Measurements from ENCODE around the gene TAOK3. TPM values are rescaled to one million over a fixed set of nuclear protein-coding genes. Genes with fewer than 3 reads are reported as not detected.

Gene TAOK3
- polyA plus RNA-seq, 3 donors from 2014 or later, result 62.1 to 162 (median 75.4) TPM

DNA sequence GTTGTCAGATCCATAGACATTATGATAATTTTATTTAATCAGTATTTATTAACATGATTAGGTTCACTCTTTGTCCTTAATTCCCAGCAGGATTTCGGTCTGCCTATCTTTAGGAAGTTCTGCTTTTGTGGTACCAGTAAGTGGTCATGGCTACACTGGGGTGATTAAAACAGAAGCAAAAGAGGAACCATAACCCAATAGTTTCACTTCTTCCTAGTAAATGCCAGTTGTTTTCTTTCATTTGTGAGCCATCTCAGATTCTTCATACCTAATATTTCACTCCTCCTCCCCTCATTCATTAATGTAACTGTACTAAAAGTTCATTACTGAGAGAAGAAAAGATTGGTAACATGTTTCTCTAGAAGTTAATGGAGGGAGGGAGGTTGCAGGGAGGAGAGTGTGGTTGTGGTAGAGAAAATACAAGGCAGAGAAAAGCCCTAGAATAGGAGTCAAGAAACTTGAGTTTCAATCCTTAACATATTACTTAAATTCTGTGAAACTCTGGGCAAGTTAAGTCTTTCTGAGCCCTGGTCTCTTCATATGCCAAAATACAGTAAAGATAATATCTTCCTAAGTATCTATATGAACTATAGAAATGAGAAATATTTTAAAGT, 135.5 kb downstream of the TAOK3 start:
- Mint-ChIP-seq H3K4me1 (peaks cover 7 to 26% of the 10 kb centered on the region in 2 donors), H3K27ac (peak overlapping the region; percentile 41 to 86 (median 56)), H3K9me3 (no peaks in the 10 kb centered on the region), H3K27me3 (ENCODE audit: low read depth in 3 of 3) (no peaks in the 10 kb centered on the region), H3K4me3 (no peak overlapping the region), H3K36me3 (peaks cover 8 to 29% (median 13%) of the 10 kb centered on the region in 3 donors)
- DNase-seq, result no peak

DNA sequence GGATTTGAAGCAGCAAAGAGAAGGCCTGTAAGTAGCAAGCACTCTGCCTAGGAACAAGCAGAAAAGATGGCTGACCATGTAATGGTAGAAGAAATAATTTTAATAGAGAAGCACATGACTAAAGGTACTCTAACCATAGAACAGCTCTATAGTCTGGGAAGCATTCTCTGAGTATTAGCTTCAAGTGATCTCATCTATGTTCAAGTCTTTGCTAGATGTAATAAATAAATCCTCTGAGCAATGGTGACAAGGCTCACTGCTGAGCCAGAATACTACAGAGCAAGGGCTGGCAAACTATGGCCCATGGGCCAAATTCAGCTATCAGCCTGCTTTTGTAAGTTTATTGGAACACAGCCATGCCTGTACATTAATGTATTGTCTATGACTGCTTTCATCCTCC, 152.0 kb downstream of the TAOK3 start:
- peak overlapping the region; percentile 23 to 51 (median 34) for H3K27ac Mint-ChIP-seq
- peaks cover 4 to 12% (median 10%) of the 10 kb centered on the region in 3 donors for H3K36me3 Mint-ChIP-seq
- no peak overlapping the region for H3K4me3 Mint-ChIP-seq

DNA sequence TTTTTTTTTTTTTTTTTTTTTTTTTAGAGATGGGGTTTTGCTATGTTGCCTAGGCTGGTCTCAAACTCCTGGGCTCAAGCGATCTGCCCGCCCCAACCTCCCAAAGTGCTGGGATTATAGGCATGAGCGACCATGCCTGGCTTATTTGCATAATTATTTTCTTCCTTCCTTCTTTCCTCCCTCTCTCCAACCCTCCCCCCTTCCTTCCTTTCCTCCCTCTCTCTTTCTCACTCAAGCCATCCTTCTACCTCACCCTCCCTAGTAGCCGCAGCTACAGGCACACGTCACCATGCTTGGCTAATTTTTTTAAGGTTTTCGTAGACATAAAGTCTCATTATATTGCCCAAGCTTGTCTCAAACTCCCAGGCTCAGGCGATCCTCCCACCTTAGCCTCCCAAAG, 152.9 kb downstream of the TAOK3 start:
- H3K4me1 Mint-ChIP-seq, result peaks cover 2 to 10% of the 10 kb centered on the region in 2 donors
- no peaks in the 10 kb centered on the region for H3K9me3 Mint-ChIP-seq
- H3K27me3 Mint-ChIP-seq (ENCODE audit: low read depth in 3 of 3), result peaks cover 0 to 2% (median 0%) of the 10 kb centered on the region in 3 donors
- no peak overlapping the region for H3K4me3 Mint-ChIP-seq
- DNase-seq, result no peak
- peaks cover 4 to 12% (median 10%) of the 10 kb centered on the region in 3 donors for H3K36me3 Mint-ChIP-seq
- H3K27ac Mint-ChIP-seq, result peak overlapping the region in 3 of 6 donors; percentile 42 to 81 (median 51)

More for the DNA sequence above, 152.0 kb downstream of the TAOK3 start:
- no peak for DNase-seq
- peaks cover 2 to 10% of the 10 kb centered on the region in 2 donors for H3K4me1 Mint-ChIP-seq
- H3K9me3 Mint-ChIP-seq, result no peaks in the 10 kb centered on the region
- H3K27me3 Mint-ChIP-seq (ENCODE audit: low read depth in 3 of 3), result peaks cover 0 to 2% (median 0%) of the 10 kb centered on the region in 3 donors

DNA sequence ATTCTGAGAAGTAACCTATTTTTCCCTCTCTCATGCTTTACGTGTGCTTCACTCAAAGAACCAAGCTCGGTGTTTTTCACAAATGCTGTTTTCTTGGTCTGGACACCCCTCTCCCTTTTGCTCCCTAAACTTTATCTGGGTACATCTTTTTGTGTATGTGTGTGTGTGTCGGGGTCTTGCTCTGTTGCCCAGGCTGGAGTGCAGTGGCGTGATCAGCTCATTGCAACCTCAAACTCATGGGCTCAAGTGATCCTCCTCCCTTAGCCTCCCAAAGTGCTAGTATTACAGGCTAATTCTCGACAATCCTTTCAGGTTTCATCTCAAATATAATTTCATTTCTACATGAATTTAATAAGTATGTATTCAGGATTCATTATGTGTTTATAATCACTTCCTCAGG, 153.6 kb downstream of the TAOK3 start:
- Mint-ChIP-seq H3K4me3 (no peak overlapping the region), H3K9me3 (no peaks in the 10 kb centered on the region), H3K27ac (peak overlapping the region in 1 of 6 donors; percentile 47), H3K27me3 (ENCODE audit: low read depth in 3 of 3) (peaks cover 0 to 2% (median 0%) of the 10 kb centered on the region in 3 donors), H3K4me1 (peaks cover 2 to 10% of the 10 kb centered on the region in 2 donors), H3K36me3 (peaks cover 4 to 10% (median 8%) of the 10 kb centered on the region in 3 donors)
- no peak for DNase-seq

DNA sequence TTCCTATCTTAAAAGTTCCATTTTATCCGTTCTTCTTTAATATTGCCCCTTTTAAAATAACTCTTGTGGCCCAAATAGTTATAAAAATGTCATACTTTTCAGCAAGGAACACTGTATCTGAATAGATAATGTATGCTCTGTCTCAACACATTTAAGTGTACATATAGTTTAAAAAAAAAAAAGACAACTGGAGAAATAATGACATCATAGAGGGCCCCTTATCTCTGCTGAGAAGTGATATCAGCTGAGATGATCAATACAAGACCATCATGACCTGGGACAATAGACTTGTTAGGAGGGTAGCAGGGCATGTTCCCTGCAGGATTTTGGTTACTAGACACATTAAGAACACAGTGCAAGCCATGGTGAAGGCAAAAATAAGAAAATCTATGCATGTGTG, 159.3 kb downstream of the TAOK3 start:
- H3K4me3 Mint-ChIP-seq, result no peak overlapping the region
- peaks cover 0 to 9% (median 3%) of the 10 kb centered on the region in 3 donors for H3K27me3 Mint-ChIP-seq (ENCODE audit: low read depth in 3 of 3)
- peaks cover 3 to 21% (median 20%) of the 10 kb centered on the region in 3 donors for H3K36me3 Mint-ChIP-seq
- DNase-seq, result no peak
- peak overlapping the region in 3 of 6 donors; percentile 3 to 44 (median 12) for H3K27ac Mint-ChIP-seq
- no peaks in the 10 kb centered on the region for H3K9me3 Mint-ChIP-seq
- H3K4me1 Mint-ChIP-seq, result no peaks in the 10 kb centered on the region

DNA sequence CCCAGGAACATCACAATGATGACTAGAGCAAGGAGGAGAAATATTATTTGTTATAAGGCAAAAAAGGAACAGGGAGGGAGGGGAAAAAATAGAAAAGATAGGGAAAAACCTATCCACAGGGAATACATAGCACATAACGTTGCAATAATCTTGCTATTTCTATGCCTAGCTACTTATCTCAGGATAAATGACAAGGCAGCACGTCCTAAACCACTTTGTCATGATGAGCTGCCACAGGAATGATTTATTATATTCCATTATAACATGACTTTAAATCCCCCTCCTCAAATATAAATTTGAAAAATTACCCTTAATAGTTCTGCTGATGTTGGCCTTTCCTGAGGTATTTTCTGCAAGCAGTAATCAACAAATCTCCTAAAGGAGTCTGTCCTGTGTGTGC, 160.1 kb downstream of the TAOK3 start:
- Mint-ChIP-seq H3K27me3 (ENCODE audit: low read depth in 3 of 3) (peaks cover 0 to 9% (median 3%) of the 10 kb centered on the region in 3 donors), H3K9me3 (no peaks in the 10 kb centered on the region), H3K27ac (no peak overlapping the region), H3K4me1 (no peaks in the 10 kb centered on the region), H3K4me3 (no peak overlapping the region), H3K36me3 (peaks cover 7 to 21% (median 20%) of the 10 kb centered on the region in 3 donors)
- no peak for DNase-seq

DNA sequence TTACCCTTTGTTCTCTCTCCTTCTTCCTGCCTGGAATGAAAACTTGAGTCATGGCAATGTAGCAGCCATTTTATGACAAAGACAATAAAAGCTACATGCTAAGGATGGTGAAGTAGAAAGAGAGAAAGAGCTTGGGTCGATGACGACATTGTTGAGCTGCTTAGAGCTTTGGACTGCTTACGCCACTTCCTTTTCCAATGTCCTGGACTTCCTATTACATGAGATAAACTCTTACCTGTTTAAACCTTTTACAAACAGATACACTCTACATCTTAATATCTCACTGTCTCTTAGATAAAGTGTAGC, 166.6 kb downstream of the TAOK3 start:
- peaks cover 0 to 6% of the 10 kb centered on the region in 2 donors for H3K4me1 Mint-ChIP-seq
- peak overlapping the region in 5 of 6 donors; percentile 41 to 86 (median 73) for H3K27ac Mint-ChIP-seq
- no peaks in the 10 kb centered on the region for H3K9me3 Mint-ChIP-seq

DNA sequence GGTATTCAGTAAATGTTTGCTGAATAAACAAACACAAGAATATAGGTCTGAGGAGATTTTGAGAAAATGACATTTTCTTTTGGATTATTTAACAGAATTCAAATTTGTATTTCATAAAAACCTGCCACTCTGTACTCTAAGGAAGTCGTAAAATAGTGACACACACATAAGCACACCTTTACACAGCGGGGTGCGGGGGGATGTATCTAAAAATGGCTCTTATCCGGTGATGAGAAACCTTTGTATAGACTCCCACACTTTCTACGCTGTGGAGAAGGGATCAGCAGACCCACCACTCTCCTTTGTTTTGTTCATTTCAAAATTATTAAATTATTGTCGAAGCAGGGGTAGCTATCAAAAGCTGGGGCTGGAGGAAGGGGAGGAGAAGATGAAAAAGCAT, 178.7 kb downstream of the TAOK3 start:
- H3K27ac Mint-ChIP-seq, result peak overlapping the region in 1 of 6 donors; percentile 7

More for the DNA sequence above, 166.6 kb downstream of the TAOK3 start:
- no peak for DNase-seq
- Mint-ChIP-seq H3K4me3 (no peak overlapping the region), H3K36me3 (peaks cover 3 to 7% (median 4%) of the 10 kb centered on the region in 3 donors), H3K27me3 (ENCODE audit: low read depth in 3 of 3) (peaks cover 0 to 5% (median 2%) of the 10 kb centered on the region in 3 donors)

DNA sequence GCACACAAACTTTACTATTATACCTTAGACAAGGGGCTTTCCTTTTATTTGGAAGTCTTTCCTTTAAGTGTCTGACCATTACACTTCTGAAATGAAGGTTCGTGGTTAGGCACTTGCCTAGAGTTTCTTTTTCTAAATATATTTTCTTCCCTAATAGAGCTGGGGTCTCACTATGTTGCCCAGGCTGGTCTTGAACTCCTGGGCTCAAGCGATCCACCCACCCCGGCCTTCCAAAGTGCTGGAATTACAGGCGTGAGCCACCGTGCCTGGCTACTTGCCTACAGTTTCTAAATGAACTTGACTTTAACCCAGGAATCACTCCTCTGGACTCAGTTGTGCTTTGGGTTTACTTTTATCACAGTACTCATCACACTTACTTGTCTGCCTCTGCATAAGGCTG, 179.2 kb downstream of the TAOK3 start:
- Mint-ChIP-seq H3K36me3 (peaks cover 12 to 35% (median 19%) of the 10 kb centered on the region in 3 donors), H3K9me3 (no peaks in the 10 kb centered on the region), H3K4me3 (no peak overlapping the region)

More for the DNA sequence above, 178.7 kb downstream of the TAOK3 start:
- Mint-ChIP-seq H3K4me1 (peaks cover 0 to 18% of the 10 kb centered on the region in 2 donors), H3K36me3 (peaks cover 12 to 32% (median 19%) of the 10 kb centered on the region in 3 donors), H3K4me3 (no peak overlapping the region), H3K27me3 (ENCODE audit: low read depth in 3 of 3) (peaks cover 0 to 7% (median 0%) of the 10 kb centered on the region in 3 donors), H3K9me3 (no peaks in the 10 kb centered on the region)
- DNase-seq, result no peak

DNA sequence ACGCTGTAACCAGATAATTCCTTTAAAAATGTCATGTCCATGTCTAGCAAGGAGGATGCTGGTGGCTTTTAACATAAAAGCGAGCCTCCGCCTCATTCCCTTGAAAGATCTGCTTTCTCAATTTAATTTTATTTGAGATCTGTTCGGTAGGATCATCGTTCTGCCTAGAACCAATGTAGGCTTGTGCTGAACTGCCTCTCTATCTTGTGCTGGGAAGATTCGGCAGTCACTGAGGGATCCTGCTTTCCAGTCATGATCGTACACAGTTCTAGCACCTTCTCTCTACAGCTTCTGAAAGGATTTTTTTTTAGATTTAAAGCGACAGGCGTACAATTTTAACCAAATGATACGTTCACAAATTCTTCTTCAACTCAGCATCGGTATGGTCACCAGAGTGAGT, 182.4 kb downstream of the TAOK3 start:
- H3K36me3 Mint-ChIP-seq, result peaks cover 4 to 17% (median 6%) of the 10 kb centered on the region in 3 donors
- DNase-seq, result no peak
- peak overlapping the region in 1 of 6 donors; percentile 21 for H3K27ac Mint-ChIP-seq
- no peaks in the 10 kb centered on the region for H3K9me3 Mint-ChIP-seq
- H3K27me3 Mint-ChIP-seq (ENCODE audit: low read depth in 3 of 3), result peaks cover 0 to 5% (median 0%) of the 10 kb centered on the region in 3 donors
- H3K4me3 Mint-ChIP-seq, result no peak overlapping the region
- H3K4me1 Mint-ChIP-seq, result peaks cover 3 to 46% of the 10 kb centered on the region in 2 donors

More for the DNA sequence above, 179.2 kb downstream of the TAOK3 start:
- Mint-ChIP-seq H3K4me1 (peaks cover 2 to 18% of the 10 kb centered on the region in 2 donors), H3K27me3 (ENCODE audit: low read depth in 3 of 3) (peaks cover 0 to 7% (median 0%) of the 10 kb centered on the region in 3 donors), H3K27ac (peak overlapping the region in 1 of 6 donors; percentile 39)
- no peak for DNase-seq

DNA sequence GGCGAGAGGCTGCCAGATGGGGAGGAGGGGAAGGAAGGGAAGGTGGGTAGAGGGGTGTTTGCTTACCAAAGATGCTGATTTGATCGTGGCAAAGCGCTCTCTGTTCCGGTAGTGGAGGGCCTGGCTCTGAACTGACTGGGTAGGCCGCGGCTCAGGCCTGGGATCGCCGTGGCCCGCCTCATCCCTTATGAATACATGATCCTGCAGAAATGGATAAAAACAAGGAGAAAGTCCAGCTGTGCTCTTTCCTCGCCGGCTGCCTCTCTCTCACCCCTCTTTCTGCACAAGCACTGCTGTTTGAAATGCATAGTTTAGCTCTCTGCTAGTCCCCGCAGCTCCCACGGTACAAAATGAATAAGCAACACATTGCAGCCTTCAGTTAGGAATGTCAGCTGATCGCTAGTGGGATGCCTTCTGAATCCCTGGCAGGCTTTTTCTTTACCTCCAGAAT, 182.9 kb downstream of the TAOK3 start:
- no peak overlapping the region for H3K27ac Mint-ChIP-seq
- peaks cover 0 to 5% (median 0%) of the 10 kb centered on the region in 3 donors for H3K27me3 Mint-ChIP-seq (ENCODE audit: low read depth in 3 of 3)
- DNase-seq, result no peak
- no peaks in the 10 kb centered on the region for H3K9me3 Mint-ChIP-seq
- H3K4me1 Mint-ChIP-seq, result peaks cover 3 to 46% of the 10 kb centered on the region in 2 donors
- no peak overlapping the region for H3K4me3 Mint-ChIP-seq
- peaks cover 4 to 16% (median 6%) of the 10 kb centered on the region in 3 donors for H3K36me3 Mint-ChIP-seq

DNA sequence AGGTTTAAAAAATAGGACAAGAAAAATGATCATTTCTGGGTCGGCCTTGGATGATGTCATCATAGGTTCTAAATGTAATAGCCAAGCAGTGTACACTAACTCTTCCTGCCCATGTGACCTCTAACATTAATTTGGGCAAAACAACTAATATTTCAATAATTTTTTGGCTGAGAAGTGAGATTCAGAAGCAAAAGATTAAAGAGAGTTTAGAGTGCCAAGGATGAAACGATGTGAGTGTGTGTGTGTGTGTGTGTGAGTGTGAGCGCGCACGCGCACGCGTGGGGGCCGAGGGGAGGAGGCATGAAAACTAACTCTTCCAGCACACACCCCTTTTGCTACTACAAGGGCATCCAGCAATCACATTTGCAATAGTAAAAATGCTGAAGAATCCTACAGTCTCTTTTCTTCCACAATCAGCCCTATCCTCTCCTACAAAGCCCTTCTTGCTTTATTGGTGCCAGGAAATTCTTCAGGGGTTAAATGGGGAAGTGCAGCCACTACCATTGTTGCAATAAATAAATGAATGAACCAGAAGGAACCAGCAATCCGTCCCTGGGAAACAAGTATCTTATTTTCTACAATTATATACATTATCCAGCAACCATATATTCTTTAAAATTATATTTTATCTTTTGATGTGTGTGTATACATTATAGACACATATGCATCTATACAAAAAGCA, 183.9 kb downstream of the TAOK3 start:
- Mint-ChIP-seq H3K36me3 (peaks cover 0 to 11% (median 6%) of the 10 kb centered on the region in 3 donors), H3K9me3 (no peaks in the 10 kb centered on the region), H3K4me1 (peaks cover 3 to 46% of the 10 kb centered on the region in 2 donors), H3K27me3 (ENCODE audit: low read depth in 3 of 3) (peaks cover 0 to 5% (median 0%) of the 10 kb centered on the region in 3 donors), H3K27ac (no peak overlapping the region), H3K4me3 (no peak overlapping the region)
- DNase-seq, result no peak

DNA sequence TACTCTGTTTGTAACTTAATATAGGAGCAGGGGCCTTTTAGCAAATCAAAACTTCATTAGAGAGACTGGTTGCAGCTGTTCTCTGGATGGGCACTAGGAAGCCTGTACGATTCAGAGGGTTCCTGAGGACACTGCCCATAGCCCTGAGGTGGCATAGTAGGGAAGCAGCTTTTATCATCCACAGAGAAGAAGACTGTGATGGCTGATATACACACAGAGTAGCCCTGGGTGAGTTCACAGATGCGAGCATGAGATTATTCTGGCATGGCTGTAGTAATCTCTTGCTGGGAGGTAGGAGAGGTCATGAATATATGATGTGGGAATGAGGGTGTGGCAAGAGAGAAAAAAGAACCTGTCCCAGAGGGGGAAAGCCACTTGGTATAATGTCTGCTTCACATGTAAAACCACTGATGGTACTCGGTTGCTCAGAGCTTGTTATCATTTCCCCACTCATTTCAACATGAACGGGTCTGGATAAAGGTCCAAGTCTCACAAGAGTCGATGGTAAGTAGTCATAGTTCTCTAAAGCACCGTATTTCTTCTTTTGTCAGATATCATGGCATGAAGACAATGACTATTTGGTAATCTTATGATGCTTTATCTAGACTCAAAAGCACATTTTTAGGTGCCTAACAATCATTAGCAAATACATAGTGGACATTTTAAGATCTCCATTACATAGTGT, 184.8 kb downstream of the TAOK3 start:
- H3K36me3 Mint-ChIP-seq, result peaks cover 0 to 10% (median 6%) of the 10 kb centered on the region in 3 donors
- peak overlapping the region in 2 of 6 donors; percentile 6 to 9 for H3K27ac Mint-ChIP-seq
- peaks cover 3 to 50% of the 10 kb centered on the region in 2 donors for H3K4me1 Mint-ChIP-seq
- peaks cover 0 to 5% (median 0%) of the 10 kb centered on the region in 3 donors for H3K27me3 Mint-ChIP-seq (ENCODE audit: low read depth in 3 of 3)
- DNase-seq, result no peak
- no peaks in the 10 kb centered on the region for H3K9me3 Mint-ChIP-seq
- no peak overlapping the region for H3K4me3 Mint-ChIP-seq

Measured in immature natural killer cell (primary cell).